Adrenal gland (tissue), 12 donors: ENCODE results near the gene HDAC4. TPM values are rescaled to one million over a fixed set of nuclear protein-coding genes. Genes with fewer than 3 reads are reported as not detected.

Source experiments
- DNase-seq, 7 donors: peaks; one replicate each; pipeline ENCODE4 v3.0.0-alpha.2; 2019 to 2020
- H3K27ac ChIP-seq, 5 donors: fragments of 200-600 bp; sonication (generic) in 4 of 5; 1 replicate in 3 of 5; 2 replicates in 2 of 5; pipeline versions ENCODE4 v1.5.1 to v1.8.0; 2016 to 2020; ENCODE audit warnings: mild to moderate bottlenecking in 1 of 5
- H3K27me3 ChIP-seq: fragments of 200-600 bp; 2 replicates; pipeline ENCODE4 v1.8.0; 2021
- H3K36me3 ChIP-seq, 2 donors: fragments of 200-600 bp; replicated peaks in 1 of 2; 1 replicate in 1 of 2; 2 replicates in 1 of 2; pipeline versions ENCODE4 v1.5.1 to v1.8.0; 2018 to 2022
- H3K4me1 ChIP-seq, 2 donors: fragments of 200-600 bp; replicated peaks in 1 of 2; 1 replicate in 1 of 2; 2 replicates in 1 of 2; pipeline versions ENCODE4 v1.5.1 to v1.8.0; 2018 to 2021
- H3K4me3 ChIP-seq, 4 donors: fragments of 200-600 bp; sonication (generic) in 3 of 4; one replicate each; pipeline ENCODE4 v1.5.1; 2016 to 2018
- H3K9me3 ChIP-seq, 3 donors: fragments of 200-600 bp; sonication (generic) in 1 of 3; replicated peaks in 1 of 3; 1 replicate in 2 of 3; 2 replicates in 1 of 3; pipeline versions ENCODE4 v1.5.1 to v1.8.0; 2016 to 2021
- CTCF ChIP-seq, 6 experiments: fragments of 450-650 bp in 4 of 6; fragments of 200-600 bp in 2 of 6; sonication (generic) in 1 of 6; IDR thresholded peaks; 1 replicate in 5 of 6; 2 replicates in 1 of 6; pipeline versions ENCODE4 v1.5.1 to v1.8.0; 2016 to 2021; ENCODE audit warnings: antibody characterized with exemption in 6 of 6, mild to moderate bottlenecking in 2 of 6, moderate library complexity in 1 of 6
- POLR2A ChIP-seq, 2 donors: fragments of 450-650 bp; IDR thresholded peaks; one replicate each; pipeline ENCODE4 v1.6.1; 2017; ENCODE audit warnings: antibody characterized with exemption in 2 of 2, mild to moderate bottlenecking in 2 of 2, moderate library complexity in 1 of 2
- WGBS, 4 donors: extraction: QIAGEN DNeasy Blood & Tissue Kit in 2 of 4; methylation state at CpG; one replicate each; pipeline versions ENCODE4 v1.1.5 to v1.1.7; 2013 to 2017; 5-methylcytosine and 5-hydroxymethylcytosine counted together
- intact Hi-C, 2 donors: fragments of 100-400 bp; cut with DNase I; formaldehyde crosslinking; loops; one replicate each; pipeline versions ENCODE4 v1.14.1 to v1.15.0; 2022 to 2023
- polyA plus RNA-seq, 3 donors: library from polyadenylated mRNA; stranded (reverse); fragments of 200-250 nt in 2 of 3; fragments of 350-450 nt in 1 of 3; fragmentation: Illumina TruSeq in 1 of 3; extraction: RNeasy Lipid Tissue Mini Kit (QIAGEN cat#74804) in 1 of 3; gene quantifications; one replicate each; pipeline ENCODE4 v1.2.3, GENCODE V29; 2013 to 2014
- total RNA-seq, 9 donors: library from RNA; depleted of rRNA in 4 of 9; stranded (reverse); fragments of >200 nt in 4 of 9; fragments of 120-200 nt in 1 of 9; fragmentation: NEBNext Ultra II Directional in 1 of 9; extraction: Animal tissue kit (Norgen Biotek cat#: 25700) in 1 of 9; gene quantifications; one replicate each; pipeline versions ENCODE4 v1.1.0 to v1.2.4, GENCODE V29; 2013 to 2023
- donor health status: healthy with polysubstance abuse.
- donor health status: Bipolar disorder and iron deficiency.
- donor health status: DM: yes; HTN: yes; CAD: no.
- donor health status: DM: no; HTN: no; CAD: no.
- donor health status: DM: no; HTN: no; CAD: no.
- donor health status: DM: yes; HTN: yes; CAD: no.

HDAC4 gene
- total and polyA plus RNA-seq, 12 donors: 8.3 to 88.9 (median 28.7) TPM

- Histone ChIP-seq H3K27ac (no peak overlapping the region), H3K36me3 (peaks cover 0 to 37% of the 10 kb centered on the region in 2 donors), H3K9me3 (no peaks in the 10 kb centered on the region), H3K4me1 (peaks cover 0 to 11% of the 10 kb centered on the region in 2 donors), H3K27me3 (no peaks in the 10 kb centered on the region), H3K4me3 (no peak overlapping the region)
- DNase-seq: no peak
- TF ChIP-seq POLR2A (IDR thresholded peaks at IDR 0.05) (no peak), CTCF (IDR thresholded peaks at IDR 0.05) (no peak)
- intact Hi-C loops: no loop called here
- whole genome bisulfite sequencing, 4 donors: 84 to 93% (median 91%) methylated on average over 7 to 15 of the region's 15 CpGs
Observed at GRCh38 chr2:239053801-239054503, 346.9 kb downstream of the HDAC4 start.

GRCh38 chr2:239052798-239053665, 347.8 kb downstream of the HDAC4 start:
- H3K27me3 ChIP-seq: no peaks in the 10 kb centered on the region
- H3K4me3 ChIP-seq: no peak overlapping the region
- no peak overlapping the region for H3K27ac ChIP-seq
- intact Hi-C loops: no loop called here
- peaks cover 0 to 37% of the 10 kb centered on the region in 2 donors for H3K36me3 ChIP-seq
- no peaks in the 10 kb centered on the region for H3K9me3 ChIP-seq
- DNase-seq: no peak
- TF ChIP-seq CTCF (IDR thresholded peaks at IDR 0.05) (no peak), POLR2A (IDR thresholded peaks at IDR 0.05) (no peak)
- H3K4me1 ChIP-seq: peaks cover 0 to 11% of the 10 kb centered on the region in 2 donors
- 97 to 98% (median 97%) methylated on average over 40 to 51 of the region's 51 CpGs for WGBS, 4 donors

- Histone ChIP-seq H3K36me3 (peaks cover 0 to 37% of the 10 kb centered on the region in 2 donors), H3K27me3 (no peaks in the 10 kb centered on the region), H3K27ac (no peak overlapping the region), H3K4me3 (no peak overlapping the region), H3K9me3 (no peaks in the 10 kb centered on the region), H3K4me1 (peaks cover 0 to 11% of the 10 kb centered on the region in 2 donors)
- no peak for DNase-seq
- intact Hi-C loops: no loop called here
- 95 to 97% (median 96%) methylated on average over 19 of the region's 19 CpGs for WGBS, 4 donors
- TF ChIP-seq POLR2A (IDR thresholded peaks at IDR 0.05) (no peak), CTCF (IDR thresholded peaks at IDR 0.05) (no peak)
Observed at GRCh38 chr2:239051891-239052445, 348.9 kb downstream of the HDAC4 start.

GRCh38 chr2:239050252-239050649, 350.6 kb downstream of the HDAC4 start:
- no peak for DNase-seq
- Histone ChIP-seq H3K36me3 (peaks cover 0 to 35% of the 10 kb centered on the region in 2 donors), H3K4me1 (no peaks in the 10 kb centered on the region), H3K27me3 (no peaks in the 10 kb centered on the region), H3K9me3 (no peaks in the 10 kb centered on the region), H3K4me3 (no peak overlapping the region), H3K27ac (no peak overlapping the region)
- intact Hi-C loops: no loop called here
- WGBS, 4 donors: 88 to 100% (median 93%) methylated on average over 3 of the region's 3 CpGs
- TF ChIP-seq CTCF (IDR thresholded peaks at IDR 0.05) (no peak), POLR2A (IDR thresholded peaks at IDR 0.05) (no peak)
